GM12891 (cell line): ENCODE results near the gene ALKBH3.

Source experiments
- PAX5 ChIP-seq: IDR thresholded peaks from 2 replicates; pipeline ENCODE4 v1.6.1; 2011; ENCODE audit warnings: low read length, moderate library complexity, mild to moderate bottlenecking; ENCODE audit not compliant: insufficient read depth, severe bottlenecking
- POLR2A ChIP-seq: IDR thresholded peaks from 2 replicates; pipeline ENCODE4 v1.6.1; 2011; ENCODE audit warnings: low read depth, low read length, control low read depth
- POLR2AphosphoS5 ChIP-seq: IDR thresholded peaks from 2 replicates; pipeline ENCODE4 v1.6.1; 2011; ENCODE audit warnings: low read depth, low read length, control low read depth
- SPI1 ChIP-seq: IDR thresholded peaks from 2 replicates; pipeline ENCODE4 v1.6.1; 2011; ENCODE audit warnings: low read depth, low read length, control low read depth
- TAF1 ChIP-seq: IDR thresholded peaks from 2 replicates; pipeline ENCODE4 v1.6.1; 2011; ENCODE audit warnings: low read depth, low read length, control low read depth

DNA sequence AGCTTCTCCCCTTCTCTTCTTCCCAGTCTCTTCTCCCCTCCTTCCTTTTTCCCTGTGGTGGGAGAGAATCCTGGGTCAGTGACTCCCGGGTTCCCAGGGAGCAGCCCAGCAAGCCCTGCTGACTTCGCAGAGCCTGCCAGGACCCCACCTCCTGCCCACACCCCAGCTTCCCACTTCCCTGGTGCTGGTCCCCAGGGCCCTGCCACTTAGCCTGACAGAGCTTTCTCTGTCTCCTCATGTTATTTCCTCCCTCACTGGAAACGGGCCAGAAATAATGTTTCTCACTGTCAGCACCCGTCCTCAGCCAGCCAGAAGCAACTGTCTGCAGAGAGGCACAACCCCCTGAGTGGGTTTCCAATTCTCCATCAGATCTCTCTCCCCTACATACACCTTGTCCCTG is 88.9 kb downstream of the ALKBH3 start:
- TF ChIP-seq TAF1 (no peak), POLR2A (no peak), POLR2AphosphoS5 (no peak), SPI1 (no peak), PAX5 (no peak)
